HG03280 (cell line): ENCODE measurements around the gene SLX9.

Source experiments
- ATAC-seq: cut with Tn5 transposase; IDR thresholded peaks from one replicate; pipeline ENCODE4 v1.9.1; 2021; ENCODE audit warnings: mild to moderate bottlenecking, moderate library complexity; ENCODE audit not compliant: unreplicated experiment

SLX9 gene

DNA sequence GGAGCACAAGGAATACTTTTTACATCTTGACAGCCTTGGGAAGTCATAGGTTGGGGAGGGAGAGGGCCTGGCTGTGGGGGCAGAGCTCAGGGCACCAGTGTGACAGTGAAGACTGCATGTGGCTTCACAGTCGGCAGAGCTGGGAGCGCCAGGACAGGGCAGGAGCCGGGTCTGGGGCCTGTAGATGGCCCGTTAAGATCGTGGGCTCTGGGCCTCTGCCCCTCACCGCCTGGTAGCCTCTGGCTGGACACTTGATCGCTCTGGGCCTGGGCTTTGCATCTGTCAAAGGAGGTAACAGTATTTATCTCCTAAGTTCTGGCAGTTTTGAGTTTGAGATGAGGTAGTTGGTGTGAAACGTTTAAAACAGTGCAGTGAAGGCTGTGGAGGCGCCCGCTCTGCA, 4.8 kb downstream of the SLX9 start:
- ATAC-seq, result no peak

DNA sequence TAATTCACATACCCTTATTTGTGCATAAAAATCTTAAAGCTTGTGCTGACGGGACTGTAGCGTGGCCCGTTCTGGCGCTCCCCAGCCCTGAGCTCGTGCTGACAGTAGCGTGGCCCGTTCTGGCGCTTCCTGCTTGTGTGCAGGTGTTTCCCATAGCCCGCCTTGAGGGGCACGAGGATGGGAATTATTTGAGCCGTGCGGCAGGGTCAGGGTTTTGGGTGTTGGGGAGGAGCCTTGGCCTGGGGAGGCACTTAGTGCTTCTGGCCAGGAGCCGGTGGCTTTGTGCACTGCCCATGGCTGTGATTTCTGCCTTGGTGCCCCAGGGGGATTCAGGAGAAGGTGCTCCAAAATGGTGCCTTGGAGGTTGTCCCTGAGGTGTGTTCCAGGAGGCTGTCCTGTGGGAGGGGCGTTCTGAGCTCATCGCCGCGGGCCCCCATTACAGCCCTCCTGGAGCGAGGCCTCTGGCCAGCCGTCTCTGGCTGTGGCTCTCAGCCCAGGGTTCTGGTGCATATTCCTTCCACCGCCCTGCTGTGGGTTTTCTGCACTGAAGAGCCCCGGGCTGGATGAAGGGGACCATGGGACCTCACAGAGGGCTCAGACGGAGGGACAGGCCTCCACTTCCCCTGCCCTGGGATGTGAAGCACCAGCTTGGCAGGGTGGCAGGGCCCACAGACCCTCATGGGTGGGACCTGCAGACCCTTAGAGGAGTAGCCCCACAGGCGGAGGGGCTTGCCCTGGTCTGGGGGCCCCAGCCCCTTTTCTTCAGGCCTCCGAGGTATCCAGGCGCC, 6.6 kb downstream of the SLX9 start:
- no peak for ATAC-seq

DNA sequence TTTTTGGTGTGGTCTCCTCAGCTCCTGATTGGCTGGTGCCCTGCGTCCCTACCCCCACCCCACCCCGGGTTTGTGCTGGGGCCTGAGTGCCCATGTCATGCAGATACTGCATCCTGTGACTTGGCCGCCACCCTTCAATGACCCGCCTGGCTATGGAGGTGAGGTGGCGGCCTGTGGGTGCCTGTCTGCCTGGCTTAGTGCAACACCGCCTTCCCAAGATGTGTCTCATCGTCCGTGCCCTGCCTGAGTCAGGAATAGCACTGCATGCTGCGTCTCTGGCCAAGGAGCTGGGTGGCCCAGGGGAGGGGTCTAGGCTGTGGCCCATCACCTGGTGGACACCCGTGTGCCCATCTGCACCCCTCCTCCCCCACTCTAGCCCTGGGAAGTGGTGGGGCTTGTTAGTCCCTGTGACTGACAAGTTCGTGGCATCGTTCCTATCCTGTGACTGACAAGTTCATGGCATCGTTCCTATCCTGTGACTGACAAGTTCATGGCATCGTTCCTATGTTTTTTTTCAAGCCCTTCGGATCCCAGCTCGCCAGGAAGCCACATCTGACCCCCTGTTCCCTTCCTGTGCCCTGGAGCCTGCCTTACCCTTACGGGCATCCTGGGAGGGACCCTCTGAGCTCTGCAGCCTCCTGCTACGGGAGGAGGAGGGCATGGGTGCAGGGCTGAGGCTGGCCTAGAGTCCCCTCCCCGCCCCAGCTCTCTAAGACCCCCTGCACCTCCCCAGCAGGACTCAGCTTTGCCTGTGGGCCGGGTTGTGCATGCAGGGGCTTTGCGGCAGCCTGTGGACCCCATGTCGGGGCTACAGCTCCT, 7.5 kb downstream of the SLX9 start:
- ATAC-seq, result no peak

DNA sequence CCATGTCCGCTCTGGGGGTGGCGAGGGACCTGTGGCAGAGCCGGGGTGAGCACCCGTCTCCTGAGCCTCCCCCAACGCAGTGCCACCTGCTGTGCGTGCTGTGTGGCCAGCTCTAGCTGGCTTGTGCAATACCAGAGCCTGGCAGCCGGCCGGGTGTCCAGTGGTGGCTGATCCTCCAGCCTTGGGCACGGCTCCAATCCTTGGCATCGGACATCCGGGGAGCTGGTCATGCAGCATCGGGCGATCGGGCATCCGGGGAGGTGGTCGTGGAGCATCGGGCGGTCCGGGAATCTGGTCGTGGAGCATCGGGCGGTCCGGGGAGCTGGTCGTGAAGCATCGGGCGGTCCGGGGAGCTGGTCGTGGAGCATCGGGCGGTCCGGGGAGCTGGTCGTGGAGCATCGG, 8.1 kb downstream of the SLX9 start:
- no peak for ATAC-seq

DNA sequence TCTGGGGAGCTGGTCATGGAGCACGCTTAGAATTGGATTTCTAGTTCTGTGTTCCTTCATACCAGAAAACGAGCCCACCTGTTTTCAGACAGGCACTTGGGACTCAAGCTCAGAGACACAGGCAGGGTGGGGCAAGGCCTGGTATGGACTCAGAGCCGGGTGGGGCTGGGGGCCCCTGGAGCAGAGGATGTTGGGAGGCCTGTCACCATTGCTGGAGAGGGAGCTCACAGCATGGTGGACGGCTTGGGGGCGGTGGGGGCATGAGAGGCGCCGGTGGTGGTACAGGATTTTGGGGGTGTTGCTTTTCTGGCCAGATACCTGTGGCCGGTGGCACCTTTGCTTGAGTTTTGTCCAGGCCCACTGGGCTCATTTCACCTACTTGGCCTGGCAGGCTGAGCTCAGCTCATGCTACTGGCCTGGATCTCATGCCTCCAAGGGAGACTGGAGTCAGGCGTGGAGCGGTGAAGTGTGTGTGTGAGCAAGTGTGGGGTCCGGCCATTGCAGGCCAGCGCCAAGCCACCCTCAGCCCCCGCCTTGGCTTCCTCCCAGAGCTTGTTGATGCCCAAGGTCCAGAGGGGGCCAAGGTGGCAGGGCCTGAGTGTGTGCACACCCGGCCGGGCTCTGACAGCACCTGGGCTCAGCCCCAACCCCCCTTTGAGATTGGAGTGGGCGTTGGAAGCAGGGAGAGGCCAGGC, 8.7 kb downstream of the SLX9 start:
- no peak for ATAC-seq

DNA sequence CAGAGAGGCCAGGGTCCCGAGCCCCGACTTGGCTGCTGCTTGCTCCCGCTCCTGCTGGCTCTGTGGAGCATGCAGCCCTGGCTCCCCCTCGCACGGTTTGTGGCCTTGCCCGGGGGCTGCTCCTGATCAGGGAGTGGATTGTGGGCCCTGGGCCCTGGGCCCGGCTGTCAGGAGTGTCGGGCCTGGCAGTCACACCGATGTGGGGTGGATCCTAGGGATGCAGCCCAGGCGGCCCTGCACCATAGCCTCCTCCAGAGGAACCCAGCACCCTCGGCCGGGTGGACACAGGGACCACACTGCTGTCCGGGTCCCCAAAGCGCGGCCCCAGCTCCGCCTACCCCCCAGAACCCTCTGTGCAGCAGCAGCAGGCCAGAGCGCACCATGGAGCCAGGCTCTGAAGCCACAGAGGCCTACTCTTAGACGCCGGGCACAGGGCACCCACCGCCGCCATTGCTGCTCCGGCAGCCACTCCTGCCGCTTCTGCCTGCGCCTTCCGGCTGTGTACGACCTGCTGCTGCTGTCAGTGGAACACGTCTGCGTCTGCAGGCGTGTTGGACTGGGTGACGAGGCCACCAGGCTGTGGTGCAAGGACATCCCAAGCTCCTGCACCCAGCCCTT, 9.4 kb downstream of the SLX9 start:
- ATAC-seq, result no peak

DNA sequence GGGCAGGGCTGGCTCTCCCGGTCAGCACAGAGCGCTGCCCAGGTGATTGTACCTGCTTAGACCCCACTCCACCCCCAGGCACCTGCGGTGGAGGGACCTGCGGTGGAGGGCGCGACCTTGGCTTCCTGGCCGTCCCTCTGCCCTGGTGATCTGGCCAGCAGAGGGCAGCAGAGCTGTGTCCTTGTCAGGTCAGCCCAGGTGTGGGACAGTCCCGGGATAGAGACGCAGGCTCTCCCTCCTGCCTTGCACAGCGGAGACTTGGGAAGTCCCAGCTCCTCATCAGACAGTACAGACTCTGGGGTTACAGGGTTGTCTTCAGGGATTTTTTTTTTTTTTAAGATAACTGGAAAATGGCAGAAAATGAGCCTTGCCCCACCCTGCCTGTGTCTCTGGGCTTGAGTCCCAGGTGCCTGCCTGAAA, 10.0 kb downstream of the SLX9 start:
- no peak for ATAC-seq

DNA sequence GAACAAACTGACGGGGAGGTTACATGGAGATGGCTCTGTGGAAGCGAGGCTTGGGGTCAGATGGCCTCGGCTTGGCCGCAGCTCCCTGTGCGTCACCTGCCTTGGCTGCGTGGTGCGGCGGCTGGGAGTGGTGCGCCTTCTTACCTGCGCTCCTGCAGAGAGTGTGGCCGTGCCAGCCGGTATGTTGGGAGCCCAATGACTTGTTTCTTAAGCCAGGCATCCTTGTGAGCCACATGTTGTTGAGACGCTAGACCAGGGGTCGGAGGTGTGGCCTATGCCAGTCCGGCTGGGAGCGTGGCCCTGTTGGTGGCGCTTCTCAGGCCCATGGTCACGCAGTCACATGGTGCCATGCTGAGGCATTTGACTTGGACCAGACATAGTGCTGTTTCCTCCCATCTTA, 10.5 kb downstream of the SLX9 start:
- no peak for ATAC-seq

DNA sequence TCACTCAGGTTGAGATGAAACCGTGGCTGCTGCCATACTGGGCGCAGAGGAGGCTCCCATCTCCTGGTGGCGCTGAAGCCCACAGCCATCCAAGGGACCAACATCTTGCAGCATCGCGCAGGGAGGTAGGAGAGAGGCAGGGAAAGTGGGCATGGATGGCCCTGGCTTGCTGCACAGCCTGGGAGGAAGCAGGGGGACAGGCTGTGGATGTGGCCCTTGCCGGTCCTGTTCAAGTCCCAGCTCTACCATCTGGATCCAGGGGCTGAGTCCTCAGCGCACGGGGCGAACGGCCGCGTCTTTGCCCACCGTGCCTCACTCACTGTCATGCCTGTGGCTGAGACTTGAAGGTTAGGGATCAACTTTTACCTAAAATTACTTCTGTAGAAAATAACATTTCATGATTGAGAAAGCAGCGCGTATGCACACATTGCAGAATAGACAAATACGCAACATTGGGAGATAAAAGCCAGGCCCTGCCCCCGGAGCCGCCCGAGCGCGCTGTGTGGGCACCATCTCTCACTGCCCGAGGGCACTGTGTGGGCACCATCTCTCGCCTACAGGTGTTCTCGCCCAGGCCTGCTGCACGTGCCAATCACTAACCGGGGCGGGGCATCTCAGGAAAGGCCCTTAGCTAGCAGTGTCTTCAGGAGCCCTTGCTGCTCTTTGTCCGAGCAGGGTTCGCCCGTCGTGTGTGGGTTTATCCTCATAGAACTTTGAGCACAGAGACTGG, 11.5 kb downstream of the SLX9 start:
- no peak for ATAC-seq

DNA sequence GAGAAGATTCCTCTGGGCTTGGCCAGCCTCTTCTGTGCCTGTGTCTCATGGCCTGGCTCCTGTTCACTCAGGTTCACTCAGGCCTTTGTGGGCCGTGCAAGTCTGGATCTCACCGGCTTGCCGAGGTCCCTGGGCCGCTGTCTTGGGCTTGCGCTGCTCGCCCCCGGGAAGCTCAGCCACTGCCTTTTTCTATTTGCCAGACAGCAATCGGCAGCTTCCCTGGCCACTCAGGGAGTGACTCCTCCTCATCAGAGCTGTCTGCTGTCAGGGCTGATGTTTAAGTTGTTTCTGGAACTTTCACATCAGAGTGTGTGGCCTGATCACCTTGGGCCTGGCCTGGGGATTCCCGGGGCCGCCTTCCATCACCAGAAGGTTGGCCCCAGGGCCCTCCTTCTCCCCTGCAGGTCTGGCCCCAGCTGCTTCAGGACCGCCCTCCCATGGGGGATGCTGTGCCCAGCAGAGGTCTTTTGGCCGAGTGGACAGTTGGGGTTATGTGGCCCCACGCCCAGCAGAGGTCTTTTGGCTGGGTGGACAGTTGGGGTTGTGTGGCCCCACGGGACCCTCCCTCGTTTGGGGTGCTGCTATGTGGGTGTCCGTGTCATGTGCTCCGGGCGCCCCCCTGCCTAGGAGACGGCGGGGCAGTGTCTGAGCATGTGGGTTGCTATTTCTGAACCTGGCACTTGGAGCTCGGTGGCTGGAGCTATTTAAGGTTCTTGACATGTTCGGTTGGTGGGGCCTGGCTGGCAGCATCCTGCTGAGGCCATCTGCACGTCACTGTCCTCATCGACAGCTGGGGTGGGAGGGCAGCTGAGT, 12.5 kb downstream of the SLX9 start:
- ATAC-seq, result no peak

DNA sequence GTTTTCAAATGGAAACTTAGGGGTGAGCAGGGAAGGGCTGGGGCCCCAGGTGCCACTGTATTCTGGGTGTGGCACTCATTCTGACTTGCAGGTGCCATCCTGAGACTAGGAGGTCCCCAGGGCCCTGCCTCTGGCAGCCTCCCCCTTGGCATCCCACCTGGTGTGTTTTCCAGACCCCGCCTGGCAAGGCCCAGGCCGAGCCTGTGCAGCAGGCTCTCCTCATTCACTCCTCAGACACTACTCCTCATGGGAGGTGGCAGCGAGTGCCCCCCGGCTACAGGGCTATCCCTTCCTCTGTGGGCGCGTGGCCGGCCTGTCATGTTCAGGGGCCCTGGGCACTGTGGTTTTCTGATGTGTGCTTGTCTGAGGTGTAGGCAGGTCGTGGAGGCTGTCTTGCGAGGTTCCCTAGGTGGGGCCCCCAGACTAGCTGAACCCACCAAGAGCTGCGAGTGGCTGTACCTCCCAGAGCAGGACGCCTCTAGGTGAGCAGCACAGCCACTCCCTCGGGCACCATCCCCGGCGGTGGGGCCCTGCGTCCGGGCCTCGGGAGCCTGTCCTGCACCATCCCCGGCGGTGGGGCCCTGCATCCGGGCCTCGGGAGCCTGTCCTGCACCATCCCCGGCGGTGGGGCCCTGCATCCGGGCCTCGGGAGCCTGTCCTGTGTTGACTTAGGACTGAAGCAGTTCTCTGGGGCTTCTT, 13.2 kb downstream of the SLX9 start:
- no peak for ATAC-seq

DNA sequence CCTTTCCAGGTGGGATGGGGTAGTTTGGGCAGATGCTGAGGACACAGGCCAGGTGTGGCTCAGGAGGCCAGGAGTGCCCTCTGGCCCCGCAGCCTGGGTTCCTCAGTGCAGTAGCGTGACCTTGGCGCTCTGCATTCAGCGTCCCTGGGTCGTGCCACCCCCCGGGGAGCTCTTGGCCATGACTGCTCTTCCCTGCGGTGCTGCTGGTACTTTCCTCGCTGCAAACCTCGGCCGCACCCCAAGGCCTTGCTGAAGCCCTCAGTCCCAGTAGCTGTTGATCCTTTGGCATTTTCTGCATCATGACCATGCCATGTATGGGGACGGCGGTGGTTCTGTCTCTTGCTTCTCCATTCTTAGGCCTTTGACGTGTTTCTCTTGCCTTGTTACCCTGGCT, 13.8 kb downstream of the SLX9 start:
- no peak for ATAC-seq

DNA sequence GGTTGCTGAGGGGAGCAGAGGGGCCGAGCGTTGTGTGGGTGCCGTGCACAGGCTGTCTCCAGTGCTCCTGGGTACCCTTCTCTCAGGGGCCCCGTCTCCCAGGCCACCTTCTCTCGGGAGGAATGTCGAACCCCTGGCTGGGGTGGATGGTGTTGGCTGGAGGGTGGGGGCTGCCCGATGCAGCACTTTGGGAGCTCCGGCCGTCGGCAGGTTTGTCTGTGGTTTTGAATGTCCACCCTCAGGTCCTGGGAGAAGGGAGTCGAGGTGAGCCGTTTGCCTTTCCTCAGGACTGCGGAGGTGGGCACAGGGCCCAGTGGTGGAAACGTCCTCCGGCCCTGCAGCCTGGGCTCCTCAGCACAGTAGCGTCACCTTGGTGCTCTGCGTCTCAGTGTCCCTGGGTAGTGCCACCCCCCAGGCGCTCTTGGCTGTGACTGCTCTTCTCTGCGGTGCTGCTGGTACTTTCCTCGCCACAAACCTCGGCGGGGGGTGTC, 14.5 kb downstream of the SLX9 start:
- no peak for ATAC-seq

DNA sequence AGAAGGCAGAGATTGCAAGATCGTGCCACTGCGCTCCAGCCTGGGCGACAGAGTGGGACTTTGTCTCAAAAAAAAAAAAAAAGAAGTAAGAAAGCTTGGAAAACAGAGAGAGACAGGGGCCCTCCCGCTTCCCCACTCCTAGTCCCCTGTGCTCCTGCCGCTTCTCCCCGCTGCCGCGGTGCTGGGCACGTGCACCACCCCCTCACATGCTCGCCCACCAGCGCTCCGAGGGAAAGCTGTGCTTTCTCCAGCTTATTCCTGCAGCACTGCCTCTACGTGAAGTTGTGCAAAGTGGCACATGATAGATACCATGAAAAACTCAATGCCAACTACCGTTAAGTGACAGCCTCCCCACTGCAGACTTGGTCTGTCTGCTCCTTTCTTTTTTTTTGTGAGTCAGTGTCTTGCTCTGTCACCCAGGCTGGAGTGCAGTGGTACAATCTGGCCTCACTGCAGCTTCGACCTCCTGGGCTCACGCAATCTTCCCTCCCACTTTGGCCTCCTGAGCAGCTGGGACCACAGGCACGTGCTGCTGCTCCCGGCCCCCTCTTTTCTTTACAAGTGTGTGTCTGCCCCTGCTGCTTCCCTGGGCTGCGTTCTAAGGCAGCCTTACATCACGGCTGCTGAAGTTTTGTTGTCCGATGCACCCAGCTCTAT, 15.4 kb downstream of the SLX9 start:
- no peak for ATAC-seq

DNA sequence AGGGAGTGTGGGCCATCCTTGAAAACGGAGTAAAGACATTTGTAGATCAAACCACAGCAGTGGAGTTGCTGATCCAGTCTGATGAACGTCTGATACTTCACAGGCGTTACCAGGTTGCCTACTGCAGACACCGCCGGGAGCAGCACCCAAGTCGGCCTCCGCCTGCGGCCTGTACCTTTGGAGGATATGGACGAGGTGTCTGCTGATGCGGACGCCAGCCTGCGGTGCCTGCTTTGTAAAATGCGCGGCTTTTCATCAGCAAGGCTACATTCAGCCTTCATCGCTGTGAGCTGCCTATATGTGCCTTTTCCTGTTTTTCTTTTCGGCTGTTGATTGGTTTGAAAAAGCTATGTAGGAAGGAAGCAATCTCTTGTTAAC, 16.0 kb downstream of the SLX9 start:
- no peak for ATAC-seq

DNA sequence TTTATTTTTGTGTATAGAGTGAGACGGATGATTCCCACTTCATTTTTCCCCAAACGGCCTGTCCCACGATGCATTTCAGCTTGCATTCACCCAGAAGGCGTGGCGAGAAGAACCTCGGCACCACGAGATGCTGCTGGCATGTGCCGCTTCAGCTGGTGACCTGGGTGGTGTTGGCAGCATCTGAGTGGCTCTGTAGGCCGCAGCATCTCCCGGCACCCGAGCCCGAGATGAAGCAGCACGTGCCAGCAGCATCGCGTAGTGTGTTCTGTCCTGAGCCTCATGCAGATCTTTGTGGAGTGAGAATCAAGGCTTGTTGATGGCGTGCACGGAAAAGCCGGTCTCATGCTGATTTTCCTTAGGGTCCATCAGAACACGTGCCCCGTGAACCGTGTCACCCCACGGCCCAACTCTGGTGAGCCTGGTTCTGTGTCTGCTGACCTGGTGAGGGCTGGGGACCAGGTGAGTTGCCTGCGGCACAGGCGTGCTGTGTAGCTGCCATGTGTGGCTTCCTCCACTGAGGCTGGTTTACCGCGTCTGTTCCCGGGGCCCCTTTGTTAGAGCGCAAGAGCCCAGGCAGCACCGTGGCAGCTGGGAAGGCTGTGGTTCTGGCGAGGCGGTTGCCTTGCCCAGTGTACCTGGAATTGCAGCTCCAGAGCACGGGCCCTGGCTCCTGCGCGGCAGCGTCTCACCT, 16.7 kb downstream of the SLX9 start:
- no peak for ATAC-seq

DNA sequence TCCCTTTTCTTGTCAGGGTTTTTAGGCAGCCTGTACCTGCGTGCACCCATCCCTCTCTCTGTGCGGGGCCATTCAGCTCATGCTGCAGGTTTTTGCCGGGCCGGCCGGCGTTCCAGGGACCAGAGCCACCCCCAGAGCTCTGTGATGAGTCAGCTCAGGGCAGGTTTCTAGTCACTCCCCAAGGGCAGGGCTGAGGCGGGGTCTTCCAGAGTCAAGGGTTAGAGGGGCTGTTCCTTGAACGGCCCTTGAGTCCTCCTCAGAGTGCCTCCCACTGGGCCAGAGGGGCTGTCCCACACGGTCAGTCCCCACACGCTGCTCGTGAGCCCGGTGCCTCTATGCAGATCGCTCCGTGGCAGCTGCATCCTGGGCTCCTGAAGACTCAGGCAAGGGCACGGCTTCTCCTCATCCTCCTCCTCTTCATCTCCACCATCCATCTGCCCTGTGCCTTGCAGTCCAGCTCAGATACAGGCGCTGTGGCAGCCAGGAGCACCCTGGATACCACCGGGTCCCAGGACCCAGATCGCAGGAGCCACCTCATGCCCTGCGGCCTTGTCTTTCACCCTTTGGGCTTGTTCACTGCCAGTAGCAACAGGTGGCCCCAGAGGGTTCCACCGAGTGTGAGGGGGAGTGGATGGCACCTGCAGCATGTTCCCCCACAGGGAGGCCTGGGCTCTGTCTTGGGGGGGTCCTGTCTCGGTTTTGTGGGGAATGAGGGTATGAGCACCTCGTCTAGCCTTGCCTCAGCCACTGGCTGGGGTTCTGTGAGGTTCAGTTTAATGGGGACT, 17.4 kb downstream of the SLX9 start:
- ATAC-seq, result no peak
